HL-60 (cell line): ENCODE results near the gene HCFC1R1.

Experiments
- DNase-seq, 2 experiments: peaks; one replicate each; pipeline ENCODE4 v3.0.0-alpha.2; 2010 to 2020; ENCODE audit warnings: low read depth in 1 of 2, low spot score in 1 of 2
- H3K27ac ChIP-seq: fragments of 250-450 bp; sonication (Bioruptor Pico); replicated peaks from 2 replicates; pipeline ENCODE4 v1.5.1; 2020; ENCODE audit warnings: mild to moderate bottlenecking, moderate library complexity
- H3K27me3 ChIP-seq: fragments of 250-450 bp; sonication (Bioruptor Pico); 2 replicates; pipeline ENCODE4 v1.5.1; 2021; ENCODE audit warnings: mild to moderate bottlenecking, moderate library complexity; ENCODE audit not compliant: insufficient read depth, poor library complexity, severe bottlenecking
- H3K4me3 ChIP-seq: replicated peaks from 2 replicates; pipeline ENCODE4 v1.5.1; 2011; ENCODE audit warnings: mild to moderate bottlenecking, control low read depth, low read length; ENCODE audit not compliant: insufficient read depth
- CTCF ChIP-seq: IDR thresholded peaks from one replicate; pipeline ENCODE4 v1.5.1; 2011; ENCODE audit warnings: low read length, control low read depth, inconsistent platforms; ENCODE audit not compliant: insufficient read depth
- GABPA ChIP-seq: IDR thresholded peaks from 2 replicates; pipeline ENCODE4 v1.6.1; 2012; ENCODE audit warnings: low read depth
- POLR2AphosphoS5 ChIP-seq: IDR thresholded peaks from 2 replicates; pipeline ENCODE4 v1.6.1; 2012; ENCODE audit warnings: low read depth
- REST ChIP-seq: IDR thresholded peaks from 2 replicates; pipeline ENCODE4 v1.6.1; 2012; ENCODE audit warnings: low read depth; ENCODE audit not compliant: insufficient replicate concordance
- SPI1 ChIP-seq: IDR thresholded peaks from 2 replicates; pipeline ENCODE4 v1.6.1; 2012; ENCODE audit warnings: low read depth, mild to moderate bottlenecking, borderline replicate concordance

HCFC1R1 gene

DNA sequence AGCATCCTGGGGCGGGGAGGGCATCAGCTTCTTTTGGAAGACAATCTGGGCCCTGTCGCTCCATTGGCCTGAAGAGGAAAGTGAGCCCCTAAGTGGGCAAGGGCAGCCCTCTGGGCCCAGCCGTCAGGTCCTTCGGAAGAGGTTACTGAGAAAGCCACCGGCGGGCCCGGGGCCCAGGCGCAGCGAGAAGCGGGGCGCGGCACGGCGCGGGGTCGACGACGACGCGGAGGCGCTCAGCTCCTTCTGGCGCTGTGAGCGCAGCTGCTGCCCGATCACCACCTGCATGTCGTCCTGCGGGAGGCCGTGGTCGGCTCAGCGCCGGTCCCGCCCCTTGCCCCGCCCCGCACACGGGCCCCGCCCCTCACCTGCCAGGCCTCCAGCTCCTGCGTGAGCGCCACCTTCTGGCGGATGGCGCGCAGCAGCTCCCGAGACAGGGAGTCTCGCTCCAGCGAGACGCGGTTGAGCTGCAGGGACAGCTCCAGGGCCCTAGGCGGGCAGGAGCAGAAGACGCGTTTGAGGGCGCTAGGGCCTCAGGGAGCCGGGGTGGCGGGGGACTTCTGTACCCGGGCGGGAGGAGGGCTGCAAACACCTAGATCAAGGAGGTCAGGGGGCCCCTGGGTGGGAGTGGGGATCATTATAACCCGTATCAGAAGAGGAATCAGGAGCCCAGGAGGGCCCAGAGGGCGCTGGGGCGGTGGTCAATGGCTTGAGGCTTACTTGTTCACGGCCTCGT, 4.4 kb upstream of the HCFC1R1 start:
- DNase-seq: peak; percentile 79 to 87
- peaks cover 17% of the 10 kb centered on the region for H3K27me3 ChIP-seq
- H3K4me3 ChIP-seq: no peak overlapping the region
- TF ChIP-seq REST (no peak), CTCF (peak; percentile 69), SPI1 (no peak)
- no peak overlapping the region for H3K27ac ChIP-seq

- no peak for DNase-seq
- H3K4me3 ChIP-seq: no peak overlapping the region
- no peak overlapping the region for H3K27ac ChIP-seq
- peaks cover 10% of the 10 kb centered on the region for H3K27me3 ChIP-seq
- TF ChIP-seq POLR2AphosphoS5: no peak
- no peak for TF ChIP-seq CTCF
- no peak for TF ChIP-seq REST
- TF ChIP-seq SPI1: no peak
- TF ChIP-seq GABPA: no peak
These were observed 3.7 kb upstream of the HCFC1R1 start for GRCh38 chr16:3027489-3027795.

GRCh38 chr16:3026609-3027488, 3.1 kb upstream of the HCFC1R1 start:
- Histone ChIP-seq H3K27me3 (peaks cover 8% of the 10 kb centered on the region), H3K4me3 (no peak overlapping the region), H3K27ac (no peak overlapping the region)
- TF ChIP-seq CTCF (no peak), POLR2AphosphoS5 (no peak), REST (no peak), GABPA (no peak), SPI1 (no peak)
- no peak for DNase-seq
